HEK293 (cell line): ENCODE measurements around the gene BHLHE23.

Experiments used
- CTCF ChIP-seq: fragments of 450-650 bp; formaldehyde crosslinking; IDR thresholded peaks from 2 replicates; pipeline ENCODE4 v1.5.1; 2016; ENCODE audit warnings: missing biosample characterization, missing genetic modification characterization
- TRIM28 ChIP-seq: IDR thresholded peaks from 2 replicates; pipeline ENCODE4 v1.6.1; 2011; ENCODE audit warnings: low read length, control low read depth, borderline replicate concordance
- TSHZ1 ChIP-seq: fragments of 450-650 bp; formaldehyde crosslinking; IDR thresholded peaks from 2 replicates; pipeline ENCODE4 v1.5.1; 2016; ENCODE audit warnings: missing biosample characterization, missing genetic modification characterization, borderline replicate concordance
- ZNF121 ChIP-seq: fragments of 450-650 bp; formaldehyde crosslinking; IDR thresholded peaks from 2 replicates; pipeline ENCODE4 v1.5.1; 2016; ENCODE audit warnings: missing biosample characterization, missing genetic modification characterization
- ZNF274 ChIP-seq, 2 experiments: fragments of 200-500 bp in 1 of 2; fragments of 450-650 bp in 1 of 2; sonication (Bioruptor generic) in 1 of 2; formaldehyde crosslinking in 1 of 2; IDR thresholded peaks; 2 replicates each; pipeline versions ENCODE4 v1.5.1 to v1.6.1; 2014 to 2016; ENCODE audit warnings: borderline replicate concordance in 1 of 2, inconsistent platforms in 1 of 2, low read length in 1 of 2, missing biosample characterization in 1 of 2, missing genetic modification characterization in 1 of 2
- ZNF571 ChIP-seq: fragments of 450-650 bp; formaldehyde crosslinking; IDR thresholded peaks from 2 replicates; pipeline ENCODE4 v1.5.0; 2017; ENCODE audit warnings: missing biosample characterization, missing genetic modification characterization
- ZNF677 ChIP-seq: fragments of 450-650 bp; IDR thresholded peaks from 2 replicates; pipeline ENCODE4 v1.5.0; 2018; ENCODE audit warnings: missing biosample characterization, mild to moderate bottlenecking, missing genetic modification characterization, moderate library complexity
- ZNF791 ChIP-seq: fragments of 450-650 bp; formaldehyde crosslinking; IDR thresholded peaks from 2 replicates; pipeline ENCODE4 v1.5.1; 2016; ENCODE audit warnings: missing biosample characterization, missing genetic modification characterization
- TF ChIP-seq, protein P1 (sequence below): fragments of 450-650 bp; formaldehyde crosslinking; IDR thresholded peaks from 2 replicates; pipeline ENCODE4 v1.5.1; 2016; ENCODE audit warnings: missing biosample characterization, missing genetic modification characterization
- TF ChIP-seq, protein P2 (sequence below): fragments of 450-650 bp; formaldehyde crosslinking; IDR thresholded peaks from 2 replicates; pipeline ENCODE4 v1.5.1; 2016; ENCODE audit warnings: missing biosample characterization, missing genetic modification characterization, low read depth

GRCh38 chr20:63048516-63049190, 41.9 kb upstream of the BHLHE23 start:
- TF ChIP-seq TRIM28 (no peak), CTCF (no peak), ZNF791 (no peak), ZNF121 (tag by site-specific recombination) (no peak), TSHZ1 (no peak), ZNF571 (tag by site-specific recombination) (no peak), ZNF677 (no peak), ZNF274 (IDR thresholded peaks at IDR 0.05; ENCODE audit: low read length) (no peak), ZNF274 (tag by site-specific recombination; IDR thresholded peaks at IDR 0.05; ENCODE audit: borderline replicate concordance) (no peak)
- TF ChIP-seq, protein P1, sequence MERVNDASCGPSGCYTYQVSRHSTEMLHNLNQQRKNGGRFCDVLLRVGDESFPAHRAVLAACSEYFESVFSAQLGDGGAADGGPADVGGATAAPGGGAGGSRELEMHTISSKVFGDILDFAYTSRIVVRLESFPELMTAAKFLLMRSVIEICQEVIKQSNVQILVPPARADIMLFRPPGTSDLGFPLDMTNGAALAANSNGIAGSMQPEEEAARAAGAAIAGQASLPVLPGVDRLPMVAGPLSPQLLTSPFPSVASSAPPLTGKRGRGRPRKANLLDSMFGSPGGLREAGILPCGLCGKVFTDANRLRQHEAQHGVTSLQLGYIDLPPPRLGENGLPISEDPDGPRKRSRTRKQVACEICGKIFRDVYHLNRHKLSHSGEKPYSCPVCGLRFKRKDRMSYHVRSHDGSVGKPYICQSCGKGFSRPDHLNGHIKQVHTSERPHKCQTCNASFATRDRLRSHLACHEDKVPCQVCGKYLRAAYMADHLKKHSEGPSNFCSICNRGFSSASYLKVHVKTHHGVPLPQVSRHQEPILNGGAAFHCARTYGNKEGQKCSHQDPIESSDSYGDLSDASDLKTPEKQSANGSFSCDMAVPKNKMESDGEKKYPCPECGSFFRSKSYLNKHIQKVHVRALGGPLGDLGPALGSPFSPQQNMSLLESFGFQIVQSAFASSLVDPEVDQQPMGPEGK (tag by site-specific recombination) = no peak
- TF ChIP-seq, protein P2, sequence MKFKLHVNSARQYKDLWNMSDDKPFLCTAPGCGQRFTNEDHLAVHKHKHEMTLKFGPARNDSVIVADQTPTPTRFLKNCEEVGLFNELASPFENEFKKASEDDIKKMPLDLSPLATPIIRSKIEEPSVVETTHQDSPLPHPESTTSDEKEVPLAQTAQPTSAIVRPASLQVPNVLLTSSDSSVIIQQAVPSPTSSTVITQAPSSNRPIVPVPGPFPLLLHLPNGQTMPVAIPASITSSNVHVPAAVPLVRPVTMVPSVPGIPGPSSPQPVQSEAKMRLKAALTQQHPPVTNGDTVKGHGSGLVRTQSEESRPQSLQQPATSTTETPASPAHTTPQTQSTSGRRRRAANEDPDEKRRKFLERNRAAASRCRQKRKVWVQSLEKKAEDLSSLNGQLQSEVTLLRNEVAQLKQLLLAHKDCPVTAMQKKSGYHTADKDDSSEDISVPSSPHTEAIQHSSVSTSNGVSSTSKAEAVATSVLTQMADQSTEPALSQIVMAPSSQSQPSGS = no peak
